HG03103 (cell line): ENCODE measurements around the gene TOB2.

Experiments used
- ATAC-seq: cut with Tn5 transposase; IDR thresholded peaks from one replicate; pipeline ENCODE4 v1.9.1; 2021; ENCODE audit warnings: low read depth; ENCODE audit not compliant: unreplicated experiment

Gene TOB2

DNA sequence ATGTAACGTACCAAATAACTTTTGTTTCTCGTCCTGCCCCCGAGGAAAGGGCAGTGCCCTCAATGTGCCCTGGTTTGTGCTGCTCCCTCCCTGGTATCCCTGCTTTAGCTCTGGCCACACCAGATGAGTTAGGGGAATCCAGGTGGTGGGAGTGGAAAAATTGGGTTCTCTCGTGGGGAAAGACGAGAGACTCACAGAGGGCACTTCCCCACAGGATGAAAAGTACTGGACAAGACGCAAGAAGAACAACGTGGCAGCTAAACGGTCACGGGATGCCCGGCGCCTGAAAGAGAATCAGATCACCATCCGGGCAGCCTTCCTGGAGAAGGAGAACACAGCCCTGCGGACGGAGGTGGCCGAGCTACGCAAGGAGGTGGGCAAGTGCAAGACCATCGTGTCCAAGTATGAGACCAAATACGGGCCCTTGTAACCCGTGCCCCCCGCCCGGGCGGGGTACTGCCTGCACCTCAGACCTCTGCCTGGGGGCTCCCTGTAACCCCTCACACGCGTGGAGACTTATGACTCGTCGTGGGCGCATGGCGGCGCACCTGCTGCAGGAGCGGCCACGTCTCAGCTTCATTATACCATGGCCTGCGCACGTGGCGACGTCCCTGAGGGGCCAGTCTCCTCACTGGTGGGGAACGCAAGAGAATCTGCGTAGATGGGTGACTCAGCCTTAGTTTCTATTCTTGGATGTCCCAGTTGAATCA lies 50.9 kb downstream of the TOB2 start:
- ATAC-seq = no peak

DNA sequence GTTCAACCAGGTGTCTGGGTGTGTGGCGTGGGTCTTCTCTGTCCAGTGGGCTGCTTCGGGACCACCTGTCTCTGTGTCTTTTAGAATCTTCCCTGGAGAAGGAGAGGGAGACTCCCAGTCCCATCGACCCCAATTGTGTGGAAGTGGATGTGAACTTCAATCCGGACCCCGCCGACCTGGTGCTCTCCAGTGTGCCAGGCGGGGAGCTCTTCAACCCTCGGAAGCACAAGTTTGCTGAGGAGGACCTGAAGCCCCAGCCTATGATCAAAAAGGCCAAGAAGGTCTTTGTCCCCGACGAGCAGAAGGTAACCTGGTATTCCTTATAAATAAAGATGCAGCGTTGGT lies 52.6 kb downstream of the TOB2 start:
- ATAC-seq = no peak

- ATAC-seq = no peak
Observed at GRCh38 chr22:41387341-41387740, 59.3 kb downstream of the TOB2 start.

DNA sequence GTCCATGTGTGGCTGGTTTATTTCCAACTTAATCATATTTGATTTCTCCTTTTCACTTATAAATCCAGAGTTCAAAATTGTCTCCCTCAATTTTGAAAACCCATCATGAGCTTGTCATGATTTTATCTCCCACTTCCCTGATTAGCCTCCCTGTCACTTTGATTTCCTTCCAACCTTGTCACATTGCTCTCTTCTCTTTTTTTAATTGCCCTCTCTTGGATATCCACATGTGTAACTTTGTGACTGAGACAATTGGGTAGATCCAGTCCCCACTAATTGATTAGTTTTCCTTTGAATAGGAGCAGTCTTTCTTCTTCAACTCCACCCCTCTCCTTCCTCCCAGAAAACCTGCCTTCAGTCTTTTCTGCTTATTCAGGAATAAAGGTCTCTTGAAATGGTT lies 62.5 kb downstream of the TOB2 start:
- no peak for ATAC-seq
